SH-SY5Y (cell line): ENCODE data around the gene OPCML.

Source experiments
- GATA2 ChIP-seq: IDR thresholded peaks from 2 replicates; pipeline ENCODE4 v1.6.1; 2011; ENCODE audit warnings: mild to moderate bottlenecking, low read depth, low read length
- GATA3 ChIP-seq: IDR thresholded peaks from 2 replicates; pipeline ENCODE4 v1.6.1; 2011; ENCODE audit warnings: low read depth, mild to moderate bottlenecking, low read length, moderate library complexity

- no peak for TF ChIP-seq GATA2
- TF ChIP-seq GATA3 = no peak
Measured at GRCh38 chr11:132692891-132693290, 839.4 kb downstream of the OPCML start.
